GM19397 (cell line): ENCODE measurements around the gene GPS2.
A peak's percentile ranks its signal among the peaks of the same experiment; 100 is the strongest.

ENCODE experiments used
- ATAC-seq: cut with Tn5 transposase; IDR thresholded peaks from one replicate; pipeline ENCODE4 v1.9.1; 2021; ENCODE audit warnings: mild to moderate bottlenecking, moderate library complexity; ENCODE audit not compliant: unreplicated experiment

GPS2 gene, protein sequence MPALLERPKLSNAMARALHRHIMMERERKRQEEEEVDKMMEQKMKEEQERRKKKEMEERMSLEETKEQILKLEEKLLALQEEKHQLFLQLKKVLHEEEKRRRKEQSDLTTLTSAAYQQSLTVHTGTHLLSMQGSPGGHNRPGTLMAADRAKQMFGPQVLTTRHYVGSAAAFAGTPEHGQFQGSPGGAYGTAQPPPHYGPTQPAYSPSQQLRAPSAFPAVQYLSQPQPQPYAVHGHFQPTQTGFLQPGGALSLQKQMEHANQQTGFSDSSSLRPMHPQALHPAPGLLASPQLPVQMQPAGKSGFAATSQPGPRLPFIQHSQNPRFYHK

DNA sequence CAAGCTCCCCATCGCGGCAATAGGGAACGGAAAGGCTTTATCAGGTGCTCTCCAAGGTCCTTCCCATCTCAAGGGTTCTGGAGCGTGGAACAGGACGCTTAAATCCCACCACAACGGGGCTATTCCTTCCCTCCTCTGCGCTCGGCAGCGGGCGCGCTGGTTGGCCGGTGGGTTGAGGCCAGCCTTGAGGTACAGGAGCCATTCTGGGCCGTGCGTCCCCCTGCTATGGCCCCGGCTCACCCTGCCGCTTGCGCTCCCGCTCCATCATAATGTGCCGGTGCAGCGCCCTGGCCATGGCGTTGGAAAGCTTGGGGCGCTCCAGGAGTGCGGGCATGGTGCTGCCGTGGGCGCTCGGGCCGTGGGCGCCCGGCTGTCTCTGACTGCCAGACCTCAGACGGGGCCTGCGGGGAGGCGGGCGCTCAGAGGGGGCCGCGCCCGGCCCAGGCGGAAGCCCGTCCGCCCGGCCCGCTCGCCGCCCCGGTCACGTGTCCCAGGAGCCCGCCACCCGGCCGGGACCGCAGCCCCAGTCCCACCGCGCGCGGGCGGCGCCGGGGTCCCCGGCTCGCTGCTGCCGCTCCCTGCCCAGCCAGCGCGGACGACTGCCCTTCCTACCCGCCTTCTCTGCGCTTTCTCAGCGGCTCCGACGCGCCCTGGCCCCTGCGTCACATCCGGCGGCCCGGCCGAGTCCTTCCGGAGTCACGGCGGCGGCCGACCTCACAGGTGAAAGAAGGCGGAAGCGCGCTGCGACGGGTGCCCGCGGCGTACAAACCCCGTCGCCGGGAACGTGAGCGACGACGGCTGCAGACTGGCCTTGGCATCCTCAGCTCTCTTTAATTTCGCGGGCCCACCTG, at the start of gene GPS2:
Gene GPS2 (minus strand): TSS at position 642 of the 851 bp plus-strand sequence. CDS start 308 bp downstream, at position 334.
- peak; percentile 72 for ATAC-seq

DNA sequence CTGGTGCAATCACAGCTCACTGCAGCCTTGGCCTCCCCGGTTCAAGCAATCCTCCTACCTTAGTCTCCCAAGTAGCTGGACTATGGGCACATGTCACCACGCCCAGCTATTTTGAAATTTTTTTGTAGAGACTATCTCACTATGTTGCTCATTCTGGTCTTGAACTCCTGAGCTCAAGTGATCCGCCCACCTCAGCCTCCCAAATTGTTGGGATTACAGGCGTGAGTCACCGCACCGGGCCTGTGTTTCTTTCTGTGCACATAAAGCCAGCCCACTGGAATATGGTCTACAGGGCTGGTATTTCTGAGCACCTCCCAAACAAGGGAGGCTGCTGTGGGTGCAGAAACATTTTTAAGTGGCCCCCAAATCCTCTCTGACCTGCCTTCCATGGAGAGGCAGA, 48.2 kb upstream of the GPS2 start:
- ATAC-seq, result no peak

DNA sequence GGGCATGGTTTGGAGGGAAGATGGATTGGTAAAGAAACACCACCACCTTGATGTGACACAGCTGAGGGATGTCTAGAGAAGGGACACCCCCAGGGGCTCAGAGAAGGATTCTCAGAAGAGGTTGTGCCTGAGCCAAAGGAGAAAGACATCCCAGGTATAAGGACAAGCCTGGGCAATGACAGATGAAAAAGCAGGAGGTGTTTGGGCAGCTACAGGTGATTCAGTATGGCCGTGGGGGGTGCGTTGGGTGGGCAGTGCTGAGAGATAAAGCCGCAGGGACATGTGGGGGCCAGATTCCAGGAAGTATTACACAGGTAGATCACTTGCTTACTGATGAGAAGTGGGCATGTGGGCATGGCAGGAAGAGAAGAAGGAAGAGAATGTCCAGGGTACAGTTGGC, 46.7 kb upstream of the GPS2 start:
- ATAC-seq, result no peak

DNA sequence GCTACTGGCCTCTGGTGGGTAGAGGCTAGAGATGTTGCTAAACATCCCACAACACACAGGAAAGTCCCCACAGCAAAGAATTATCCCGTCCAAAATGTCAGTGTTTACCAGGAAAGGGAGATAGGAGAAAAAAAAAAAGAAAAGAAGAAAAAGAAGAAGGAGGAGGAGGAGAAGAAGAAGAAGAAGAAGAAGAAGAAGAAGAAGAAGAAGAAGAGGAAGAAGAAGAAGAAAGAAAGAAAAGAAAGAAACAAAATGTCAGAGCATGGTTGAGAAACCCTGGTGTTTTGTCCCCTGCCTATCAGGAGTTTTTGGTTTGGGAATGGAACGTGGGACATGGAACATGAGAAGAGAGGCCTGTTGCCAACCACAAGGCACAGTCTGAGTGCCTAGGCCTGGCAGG, 42.2 kb upstream of the GPS2 start:
- no peak for ATAC-seq

DNA sequence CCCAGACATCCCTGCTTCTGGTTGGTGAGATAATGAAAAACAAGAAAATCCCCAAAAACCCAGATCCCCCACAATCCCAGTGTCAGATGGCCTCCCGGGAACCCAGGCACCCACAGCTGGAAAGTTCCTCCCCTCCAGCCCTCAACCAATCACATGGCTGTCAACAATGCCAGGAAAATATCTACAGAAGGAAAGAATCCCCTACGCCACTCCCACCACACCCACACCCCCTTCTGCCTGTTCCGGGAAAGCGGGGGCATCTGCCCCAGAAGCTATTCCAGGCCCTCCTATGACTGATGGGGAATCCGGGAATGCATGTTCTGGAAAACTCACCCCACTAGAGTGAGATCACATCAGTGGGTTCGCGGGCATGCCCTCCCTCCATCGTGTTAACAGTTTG, 41.6 kb upstream of the GPS2 start:
- no peak for ATAC-seq

DNA sequence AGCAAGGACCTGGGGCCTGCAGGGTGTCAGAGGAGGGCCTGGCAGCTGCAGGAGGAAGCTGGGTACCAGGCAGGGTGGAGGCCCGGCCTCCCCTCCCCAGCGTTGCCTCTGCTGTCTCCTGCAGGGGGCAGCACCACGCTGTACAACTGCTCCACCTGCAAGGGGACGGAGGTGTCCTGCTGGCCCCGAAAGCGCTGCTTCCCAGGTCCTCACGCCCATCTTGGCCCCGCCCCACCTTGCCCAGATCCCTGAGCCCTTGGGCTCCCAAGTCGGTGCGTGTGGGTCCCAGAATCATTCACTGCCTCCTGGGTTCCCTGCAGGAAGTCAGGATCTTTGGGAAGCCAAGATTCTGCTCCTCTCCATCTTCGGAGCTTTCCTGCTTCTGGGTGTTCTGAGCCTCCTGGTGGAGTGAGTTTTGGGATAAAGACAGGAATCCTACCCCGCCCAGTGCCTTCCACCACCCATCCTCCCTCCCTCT, 41.0 kb upstream of the GPS2 start:
- ATAC-seq, result no peak

DNA sequence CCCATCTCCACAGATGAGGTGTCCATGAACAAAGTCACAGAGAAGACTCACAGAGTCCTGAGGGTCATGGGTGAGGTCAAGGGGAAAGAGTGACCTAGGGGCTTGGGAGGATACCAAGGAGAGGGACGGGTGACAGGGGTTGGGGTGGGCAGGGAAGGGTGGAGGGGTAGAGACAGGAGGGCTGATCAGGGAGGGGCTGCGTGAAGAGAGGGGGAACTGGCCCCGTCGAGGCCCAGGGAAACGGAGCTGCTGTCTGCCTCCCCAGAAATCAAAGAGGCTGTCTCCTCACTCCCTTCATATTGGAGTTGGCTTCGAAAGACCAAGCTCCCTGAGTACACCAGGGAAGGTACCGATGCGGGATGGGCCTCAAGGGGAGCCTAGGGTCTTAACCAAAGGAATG, 40.4 kb upstream of the GPS2 start:
- ATAC-seq, result no peak

DNA sequence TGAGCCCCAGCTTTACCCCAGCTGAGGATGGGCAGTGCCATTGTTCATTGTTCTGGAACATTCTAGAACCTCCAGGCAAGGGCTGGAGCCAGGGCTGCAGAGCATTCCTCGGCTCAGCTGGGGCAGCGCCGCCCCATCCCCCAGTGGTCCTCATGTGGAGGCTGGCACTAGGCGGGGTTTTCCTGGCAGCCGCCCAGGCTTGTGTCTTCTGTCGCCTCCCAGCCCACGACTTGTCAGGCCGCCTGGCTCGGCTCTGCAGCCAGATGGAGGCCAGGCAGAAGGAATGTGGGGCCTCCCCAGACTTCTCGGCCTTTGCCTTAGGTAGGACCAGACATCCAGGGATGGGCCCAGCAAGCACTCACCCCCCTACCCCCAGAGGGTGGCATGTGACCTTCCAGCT, 39.9 kb upstream of the GPS2 start, which contains the start of gene TMEM95:
Gene TMEM95 (plus strand): TSS at position 104 of the 400 bp plus-strand sequence. CDS start 49 bp downstream, at position 153.
- ATAC-seq, result no peak

DNA sequence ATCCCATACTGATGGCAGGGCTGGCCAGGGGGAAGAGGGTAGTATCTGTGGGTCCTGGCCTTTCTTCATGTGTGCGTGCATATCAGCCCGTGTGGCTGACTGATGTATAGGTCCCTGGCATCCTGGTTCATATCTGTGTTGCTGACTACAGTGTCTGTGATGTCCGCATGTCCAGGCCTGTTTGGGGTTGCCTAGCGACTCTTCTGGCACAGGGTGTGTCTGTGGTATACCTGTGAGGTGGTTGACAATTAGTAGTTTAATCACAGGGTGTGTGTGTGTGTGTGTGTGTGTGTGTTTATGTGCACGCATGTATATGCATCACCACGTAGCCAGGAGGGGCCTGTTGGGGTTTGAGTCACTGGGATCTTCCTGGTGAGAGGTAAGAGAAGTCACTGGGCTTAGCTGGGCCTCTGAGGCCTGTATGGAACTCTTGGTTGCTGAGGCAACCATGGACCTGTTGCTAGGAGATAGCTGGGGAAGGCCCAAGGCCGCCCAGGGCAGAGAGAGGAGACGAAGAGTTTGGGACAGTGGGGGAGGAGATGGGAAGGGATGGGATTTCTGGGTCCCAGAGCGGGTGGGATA, 39.2 kb upstream of the GPS2 start:
- no peak for ATAC-seq

DNA sequence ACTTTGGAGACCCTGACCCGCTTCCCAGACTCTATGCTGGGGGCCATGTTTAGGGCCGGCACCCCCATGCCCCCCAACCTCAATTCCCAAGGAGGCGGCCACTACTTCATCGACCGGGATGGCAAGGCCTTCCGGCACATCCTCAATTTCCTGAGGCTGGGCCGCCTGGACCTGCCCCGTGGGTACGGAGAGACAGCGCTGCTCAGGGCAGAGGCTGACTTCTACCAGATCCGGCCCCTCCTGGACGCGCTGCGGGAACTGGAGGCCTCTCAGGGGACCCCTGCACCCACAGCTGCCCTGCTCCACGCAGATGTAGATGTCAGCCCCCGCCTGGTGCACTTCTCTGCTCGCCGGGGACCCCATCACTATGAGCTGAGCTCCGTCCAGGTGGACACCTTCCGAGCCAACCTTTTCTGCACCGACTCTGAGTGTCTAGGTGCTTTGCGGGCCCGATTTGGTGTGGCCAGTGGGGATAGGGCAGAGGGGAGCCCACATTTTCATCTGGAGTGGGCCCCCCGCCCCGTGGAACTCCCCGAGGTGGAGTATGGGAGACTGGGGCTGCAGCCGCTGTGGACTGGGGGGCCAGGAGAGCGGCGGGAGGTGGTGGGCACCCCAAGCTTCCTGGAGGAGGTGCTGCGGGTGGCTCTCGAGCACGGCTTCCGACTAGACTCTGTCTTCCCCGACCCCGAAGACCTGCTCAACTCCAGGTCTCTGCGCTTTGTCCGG, 37.9 kb upstream of the GPS2 start:
- no peak for ATAC-seq

DNA sequence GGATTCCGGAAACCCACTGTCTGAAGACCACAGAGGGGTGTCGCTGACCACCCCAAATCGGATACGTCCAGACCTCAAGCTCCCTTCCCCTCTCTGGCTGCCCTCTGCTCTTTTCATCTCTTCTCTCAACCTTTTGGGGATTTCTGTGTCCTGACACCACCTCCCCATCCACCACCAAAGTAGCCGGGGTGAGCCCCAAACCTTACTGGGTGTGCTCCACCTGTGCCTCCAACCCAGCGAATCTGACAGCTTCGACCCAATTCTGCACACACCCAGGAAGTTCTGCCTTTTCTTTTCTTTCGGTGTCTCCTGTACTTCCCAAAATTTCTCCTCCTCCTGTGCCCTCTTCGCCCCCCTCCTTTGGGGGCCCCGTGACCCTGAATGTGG, 37.3 kb upstream of the GPS2 start:
- no peak for ATAC-seq

DNA sequence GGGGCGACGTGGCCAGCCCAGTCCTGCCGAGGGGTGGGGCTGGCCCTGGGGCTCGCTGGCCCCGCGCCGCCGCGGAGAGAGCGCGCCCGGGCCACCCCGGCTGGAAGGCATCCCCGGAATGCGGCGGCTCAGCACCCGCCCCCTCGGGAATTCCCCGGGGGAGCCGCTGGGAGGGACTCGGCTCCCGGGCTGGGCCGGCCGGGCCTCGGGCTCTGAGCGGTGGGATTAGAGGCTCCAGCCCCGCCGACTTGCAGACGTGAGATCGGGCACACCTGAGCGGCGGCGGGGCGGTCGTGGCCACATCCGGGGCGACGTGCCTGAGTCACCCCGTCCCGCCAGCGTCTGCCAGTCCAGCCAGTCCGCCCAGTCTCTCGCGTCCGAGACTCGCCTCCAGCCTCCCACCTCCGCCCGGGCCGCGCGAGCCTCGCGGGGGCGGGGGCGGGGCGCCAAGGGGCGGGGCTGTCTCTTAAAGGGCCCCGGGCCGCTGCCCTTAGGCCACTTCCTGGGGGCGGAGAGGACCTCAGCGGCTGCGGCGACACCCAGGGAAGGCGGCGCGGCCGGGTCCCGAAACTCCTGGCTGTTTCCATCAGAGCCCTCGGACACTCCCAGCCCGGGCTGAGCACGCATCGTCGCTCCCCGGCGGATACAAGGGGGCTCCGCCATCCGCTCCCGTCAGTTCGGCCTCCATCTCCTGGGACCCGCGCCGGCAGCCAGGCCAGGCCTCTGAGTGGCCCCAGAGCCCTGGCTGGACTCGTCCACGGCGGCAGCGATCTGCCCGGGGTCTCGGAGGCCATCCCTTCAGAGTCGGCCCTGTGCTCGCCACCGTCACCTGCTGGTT, 36.7 kb upstream of the GPS2 start, which contains the start of gene KCTD11:
Gene KCTD11 (plus strand): TSS at position 498 of the 838 bp plus-strand sequence.
- peak; percentile 68 for ATAC-seq

DNA sequence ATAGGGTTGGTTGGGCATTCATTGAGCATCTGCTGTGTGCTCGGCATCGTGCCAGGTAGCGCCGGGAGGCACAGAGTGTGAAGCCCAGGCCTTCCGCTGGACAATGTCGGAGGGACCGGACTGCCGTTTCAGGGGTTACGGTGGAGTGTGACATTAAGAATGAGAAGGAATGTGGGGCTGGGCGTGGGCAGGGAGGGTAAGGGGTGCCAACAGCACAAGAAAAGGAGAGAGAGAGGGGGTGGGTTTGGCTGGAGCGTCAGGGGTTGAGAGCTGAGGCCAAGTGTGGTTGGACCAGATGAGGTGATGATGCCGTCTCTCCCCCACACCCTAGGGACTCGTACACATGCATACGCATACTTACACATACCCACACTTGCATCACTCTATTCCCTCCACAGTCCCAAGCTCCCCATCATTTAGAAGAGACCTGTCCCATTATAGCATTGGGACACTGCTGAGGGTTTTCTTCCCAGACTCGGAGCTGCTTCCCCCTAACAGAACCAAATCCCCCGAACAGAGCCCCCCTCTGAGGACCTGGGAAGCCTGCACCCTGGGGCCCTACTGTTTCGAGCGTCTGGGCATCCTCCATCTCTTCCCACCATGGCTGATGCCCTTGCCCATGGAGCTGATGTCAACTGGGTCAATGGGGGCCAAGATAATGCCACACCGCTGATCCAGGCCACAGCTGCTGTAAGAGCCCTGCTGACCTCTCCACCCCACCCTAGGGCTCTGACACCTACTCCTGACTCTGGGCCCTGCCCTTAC, 33.5 kb upstream of the GPS2 start:
- no peak for ATAC-seq

DNA sequence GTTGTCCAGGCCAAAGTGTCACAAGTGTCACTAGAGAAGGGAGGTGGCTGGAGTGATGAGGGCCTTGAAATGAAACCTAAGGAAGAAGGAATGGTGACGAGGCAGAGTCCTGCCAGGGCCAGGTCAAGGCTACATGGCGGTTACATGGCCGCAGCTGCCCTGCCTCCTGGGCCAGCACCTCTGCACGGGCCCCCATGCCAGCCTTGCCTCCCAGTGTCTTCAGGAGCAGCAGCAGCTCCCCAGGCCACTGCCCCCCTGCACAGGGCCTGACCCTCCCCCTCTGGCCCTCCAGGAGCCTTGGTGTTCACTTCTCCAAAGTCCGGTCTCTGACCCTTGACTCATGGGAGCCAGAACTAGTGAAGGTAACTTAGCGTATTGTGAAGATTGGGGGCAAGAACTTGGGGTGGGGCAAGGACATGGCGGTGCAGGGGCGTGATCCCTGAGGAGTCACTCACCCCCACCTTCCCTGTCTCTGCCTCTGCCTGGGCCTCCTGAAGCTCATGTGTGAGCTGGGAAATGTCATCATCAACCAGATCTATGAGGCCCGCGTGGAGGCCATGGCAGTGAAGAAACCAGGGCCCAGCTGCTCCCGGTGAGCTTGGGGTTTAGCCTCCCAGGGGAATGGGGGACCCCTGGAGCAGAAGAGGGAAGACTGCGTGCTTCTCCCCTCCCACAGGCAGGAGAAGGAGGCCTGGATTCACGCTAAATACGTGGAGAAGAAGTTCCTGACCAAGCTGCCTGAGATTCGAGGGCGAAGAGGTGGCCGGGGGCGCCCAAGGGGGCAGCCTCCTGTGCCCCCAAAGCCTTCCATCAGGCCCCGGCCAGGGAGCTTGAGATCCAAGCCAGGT, 32.7 kb upstream of the GPS2 start:
- no peak for ATAC-seq

DNA sequence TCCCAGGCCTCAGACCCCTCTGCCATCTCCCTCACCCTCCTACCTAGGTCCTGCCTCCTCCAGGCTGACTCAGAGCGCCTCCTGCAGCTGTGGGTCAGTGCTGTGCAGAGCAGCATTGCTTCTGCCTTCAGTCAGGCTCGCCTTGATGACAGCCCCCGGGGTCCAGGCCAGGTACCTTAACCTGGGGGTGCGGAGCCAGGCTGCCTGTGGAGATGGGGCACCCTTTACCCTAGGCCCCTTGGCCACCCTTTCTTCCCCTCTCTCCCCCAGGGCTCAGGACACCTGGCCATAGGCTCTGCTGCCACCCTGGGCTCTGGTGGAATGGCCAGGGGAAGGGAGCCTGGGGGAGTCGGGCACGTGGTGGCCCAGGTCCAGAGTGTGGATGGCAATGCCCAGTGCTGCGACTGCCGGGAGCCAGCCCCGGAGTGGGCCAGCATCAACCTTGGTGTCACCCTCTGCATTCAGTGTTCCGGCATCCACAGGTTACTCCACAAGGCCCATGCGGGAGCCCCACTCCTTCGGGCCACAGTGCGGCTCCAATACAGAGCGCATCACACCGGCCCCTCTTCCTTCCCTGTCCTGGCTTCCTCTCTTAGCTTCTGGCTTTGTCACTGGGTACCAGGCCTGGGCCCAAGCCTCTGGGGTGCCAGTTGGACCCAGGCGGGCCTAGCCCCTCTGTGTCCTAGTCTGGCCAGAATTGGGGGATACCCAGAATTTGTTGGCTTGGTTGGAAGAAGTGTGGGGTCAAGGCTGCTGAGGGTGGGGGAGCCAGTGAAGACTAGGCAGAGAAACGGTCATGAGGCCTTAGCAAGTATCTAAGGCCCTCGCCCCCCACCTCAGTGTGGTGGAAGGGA, 31.8 kb upstream of the GPS2 start:
- ATAC-seq, result no peak

DNA sequence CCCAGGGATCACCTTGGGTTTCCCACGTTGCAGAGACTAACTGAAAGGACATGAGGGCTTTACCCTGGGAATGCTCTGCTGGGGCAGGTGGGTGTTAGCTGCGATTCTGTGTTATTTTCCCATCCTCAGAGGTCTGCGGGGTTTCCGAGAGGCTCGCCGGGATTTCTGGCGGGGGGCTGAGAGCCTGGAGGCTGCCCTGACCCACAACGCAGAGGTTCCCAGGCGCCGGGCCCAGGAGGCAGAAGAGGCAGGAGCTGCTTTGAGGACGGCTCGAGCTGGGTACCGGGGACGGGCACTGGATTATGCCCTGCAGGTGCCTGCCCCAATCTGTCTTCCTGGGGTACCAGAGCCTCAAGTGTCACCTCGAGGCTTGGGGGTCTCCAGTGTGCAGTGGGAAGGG, 28.1 kb upstream of the GPS2 start:
- ATAC-seq, result no peak

DNA sequence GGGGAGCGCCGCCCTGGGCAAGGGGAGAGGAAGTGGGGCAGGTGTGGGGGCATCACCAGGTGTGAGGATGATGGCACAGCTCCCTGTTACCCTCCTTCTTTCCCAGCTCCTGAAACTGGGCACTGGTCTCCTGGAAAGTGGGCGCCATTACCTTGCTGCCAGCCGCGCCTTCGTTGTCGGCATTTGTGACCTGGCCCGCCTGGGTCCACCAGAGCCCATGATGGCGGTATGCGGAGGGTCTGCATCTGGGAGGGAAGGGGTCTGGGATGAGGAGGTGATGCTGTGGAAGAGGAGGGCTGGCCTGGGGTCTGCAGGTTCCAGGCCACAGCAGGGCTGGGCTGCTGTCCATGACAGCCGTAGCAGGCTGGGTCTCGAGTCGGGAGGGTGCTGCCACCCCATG, 26.7 kb upstream of the GPS2 start:
- no peak for ATAC-seq
